Endodermal cell (in vitro differentiated cells): ENCODE results near the gene ZNF319. TPM values are rescaled to one million over a fixed set of nuclear protein-coding genes. Genes with fewer than 3 reads are reported as not detected.
A peak's percentile ranks its signal among the peaks of the same experiment; 100 is the strongest.

ENCODE experiments used
- DNase-seq: peaks from one replicate; pipeline ENCODE4 v3.0.0-alpha.2; 2017
- H3K27ac ChIP-seq: 2 replicates; pipeline ENCODE4 v1.5.1; 2013; ENCODE audit warnings: mild to moderate bottlenecking, low read depth, low read length, moderate library complexity
- H3K27me3 ChIP-seq: 2 replicates; pipeline ENCODE4 v1.6.1; 2013; ENCODE audit warnings: mild to moderate bottlenecking, low read length, moderate library complexity; ENCODE audit not compliant: insufficient read depth, control insufficient read depth, poor library complexity, severe bottlenecking
- H3K36me3 ChIP-seq: 2 replicates; pipeline ENCODE4 v1.7.0; 2013; ENCODE audit warnings: mild to moderate bottlenecking, low read length, moderate library complexity; ENCODE audit not compliant: control insufficient read depth, insufficient read depth
- H3K4me1 ChIP-seq: one replicate; pipeline ENCODE4 v1.7.0; 2013; ENCODE audit warnings: low read length; ENCODE audit not compliant: control insufficient read depth, insufficient read depth
- H3K4me3 ChIP-seq: 2 replicates; pipeline ENCODE4 v1.5.1; 2013; ENCODE audit warnings: mild to moderate bottlenecking, low read length, moderate library complexity
- H3K9ac ChIP-seq: 2 replicates; pipeline ENCODE4 v1.6.1; 2013; ENCODE audit warnings: mild to moderate bottlenecking, low read length, moderate library complexity; ENCODE audit not compliant: poor library complexity, severe bottlenecking; ENCODE audit errors: extremely low read depth
- H3K9me3 ChIP-seq: 2 replicates; pipeline ENCODE4 v1.6.1; 2013; ENCODE audit warnings: mild to moderate bottlenecking, low read length, moderate library complexity; ENCODE audit not compliant: control insufficient read depth
- H3K27ac Mint-ChIP-seq: 2 replicates; pipeline ENCODE4 v1.8.0; 2020; ENCODE audit warnings: mixed read lengths
- H3K27me3 Mint-ChIP-seq: 2 replicates; pipeline ENCODE4 v1.8.0; 2021; ENCODE audit warnings: mild to moderate bottlenecking, mixed read lengths; ENCODE audit not compliant: insufficient read depth
- H3K36me3 Mint-ChIP-seq: 2 replicates; pipeline ENCODE4 v1.8.0; 2020; ENCODE audit warnings: low read depth, mixed read lengths
- H3K4me1 Mint-ChIP-seq: 2 replicates; pipeline ENCODE4 v1.8.0; 2020; ENCODE audit warnings: mixed read lengths
- H3K4me3 Mint-ChIP-seq: 2 replicates; pipeline ENCODE4 v1.8.0; 2020; ENCODE audit warnings: mild to moderate bottlenecking, moderate library complexity, mixed read lengths
- H3K9me3 Mint-ChIP-seq: 2 replicates; pipeline ENCODE4 v1.8.0; 2020; ENCODE audit warnings: mild to moderate bottlenecking, mixed read lengths
- CTCF ChIP-seq: fragments of 200-600 bp; sonication (generic); conservative IDR thresholded peaks from 2 replicates; pipeline ENCODE4 v1.5.0; 2021; ENCODE audit warnings: antibody characterized with exemption, mild to moderate bottlenecking
- WGBS, 2 experiments: methylation state at CpG; one replicate each; pipeline versions ENCODE4 v1.1.5 to v1.1.7; 2013; ENCODE audit warnings: missing lambda C conversion rate in 2 of 2, mixed read lengths in 1 of 2; ENCODE audit not compliant: insufficient coverage in 1 of 2, insufficient read length in 1 of 2; 5-methylcytosine and 5-hydroxymethylcytosine counted together
- total RNA-seq, 2 donors: library from RNA; stranded (reverse); fragmentation: NEBNext Ultra II Directional in 1 of 2; extraction: Animal tissue kit (Norgen Biotek cat#: 25700) in 1 of 2; gene quantifications; 2 replicates in 1 of 2; 3 replicates in 1 of 2; pipeline ENCODE4 v1.2.1, GENCODE V29; 2021

The ZNF319 gene
- total RNA-seq, 2 donors from 2014 or later: 9.8 to 10.8 TPM

- H3K4me3 ChIP-seq: no peak overlapping the region
- WGBS, 2 experiments: 94 to 96% methylated on average over 7 to 11 of the region's 11 CpGs
- H3K27me3 ChIP-seq: no peaks in the 10 kb centered on the region
- no peak for DNase-seq
- Mint-ChIP-seq H3K36me3 (peaks cover 40% of the 10 kb centered on the region), H3K27me3 (no peaks in the 10 kb centered on the region), H3K9me3 (no peaks in the 10 kb centered on the region), H3K4me3 (no peak overlapping the region), H3K4me1 (peaks cover 20% of the 10 kb centered on the region), H3K27ac (no peak overlapping the region)
- H3K36me3 ChIP-seq: peaks cover 32% of the 10 kb centered on the region
- peaks cover 9% of the 10 kb centered on the region for H3K4me1 ChIP-seq
- no peak for TF ChIP-seq CTCF
- no peak overlapping the region for H3K27ac ChIP-seq
- H3K9ac ChIP-seq: no peak overlapping the region
- H3K9me3 ChIP-seq: no peaks in the 10 kb centered on the region
Measured at GRCh38 chr16:58034774-58035173, 34.3 kb upstream of the ZNF319 start.

- Histone ChIP-seq H3K4me3 (no peak overlapping the region), H3K27me3 (no peaks in the 10 kb centered on the region), H3K36me3 (peaks cover 32% of the 10 kb centered on the region), H3K4me1 (peaks cover 9% of the 10 kb centered on the region), H3K27ac (no peak overlapping the region), H3K9ac (no peak overlapping the region), H3K9me3 (no peaks in the 10 kb centered on the region)
- H3K9me3 Mint-ChIP-seq: no peaks in the 10 kb centered on the region
- 92 to 95% methylated on average over 11 to 14 of the region's 14 CpGs for whole genome bisulfite sequencing, 2 experiments
- H3K27me3 Mint-ChIP-seq: no peaks in the 10 kb centered on the region
- TF ChIP-seq CTCF: no peak
- DNase-seq: no peak
- no peak overlapping the region for H3K4me3 Mint-ChIP-seq
- peak overlapping the region; percentile 66 for H3K27ac Mint-ChIP-seq
- peaks cover 39% of the 10 kb centered on the region for H3K36me3 Mint-ChIP-seq
- peaks cover 26% of the 10 kb centered on the region for H3K4me1 Mint-ChIP-seq
Measured at GRCh38 chr16:58034128-58034685, 33.7 kb upstream of the ZNF319 start.

- H3K9me3 ChIP-seq: no peaks in the 10 kb centered on the region
- H3K4me3 ChIP-seq: no peak overlapping the region
- 62 to 91% methylated on average over 7 to 13 of the region's 15 CpGs for WGBS, 2 experiments
- H3K4me1 ChIP-seq: peaks cover 21% of the 10 kb centered on the region
- no peaks in the 10 kb centered on the region for H3K27me3 ChIP-seq
- Mint-ChIP-seq H3K4me1 (peaks cover 40% of the 10 kb centered on the region), H3K36me3 (peaks cover 25% of the 10 kb centered on the region), H3K4me3 (no peak overlapping the region), H3K27me3 (no peaks in the 10 kb centered on the region), H3K9me3 (no peaks in the 10 kb centered on the region), H3K27ac (peak overlapping the region; percentile 44)
- peaks cover 24% of the 10 kb centered on the region for H3K36me3 ChIP-seq
- no peak overlapping the region for H3K9ac ChIP-seq
- TF ChIP-seq CTCF: no peak
- peak overlapping the region; percentile 69 for H3K27ac ChIP-seq
- no peak for DNase-seq
Measured at GRCh38 chr16:58032710-58033293, 32.3 kb upstream of the ZNF319 start.
